NCI-H1417 treated with DMSO at 0.1 percent for 48 hours (cell line): ENCODE data around the gene CCDC137.
"Not testable (repeated sequence)": the region's sequence is repeated elsewhere in the genome, so short reads cannot be mapped to it uniquely, and the experiment has no call there.

Experiments used
- DNase-seq: peaks from one replicate; lab custom pipeline; 2025; lab: John Stamatoyannopoulos, UW

The CCDC137 gene

DNA sequence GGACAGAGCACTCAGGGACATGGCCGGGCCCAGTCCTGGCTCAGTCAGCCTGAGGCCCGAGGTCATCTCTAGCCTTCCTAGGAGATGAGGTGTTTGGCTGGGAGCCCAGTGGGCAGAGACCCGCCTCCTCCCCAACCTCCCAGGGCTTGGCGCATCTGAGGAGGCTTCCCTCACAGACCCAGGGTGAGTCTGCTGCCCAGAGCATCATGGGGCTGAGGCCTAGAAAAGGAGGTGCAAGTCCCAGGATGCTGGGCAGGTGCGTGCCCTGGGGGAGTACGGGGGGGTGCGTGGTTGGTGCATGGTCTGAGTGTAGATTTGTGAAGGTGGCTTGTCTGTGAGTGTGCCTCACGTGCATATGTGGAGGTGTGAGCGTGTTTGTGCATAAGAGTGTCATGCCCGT lies 14.8 kb upstream of the CCDC137 start:
- DNase-seq = no peak

DNA sequence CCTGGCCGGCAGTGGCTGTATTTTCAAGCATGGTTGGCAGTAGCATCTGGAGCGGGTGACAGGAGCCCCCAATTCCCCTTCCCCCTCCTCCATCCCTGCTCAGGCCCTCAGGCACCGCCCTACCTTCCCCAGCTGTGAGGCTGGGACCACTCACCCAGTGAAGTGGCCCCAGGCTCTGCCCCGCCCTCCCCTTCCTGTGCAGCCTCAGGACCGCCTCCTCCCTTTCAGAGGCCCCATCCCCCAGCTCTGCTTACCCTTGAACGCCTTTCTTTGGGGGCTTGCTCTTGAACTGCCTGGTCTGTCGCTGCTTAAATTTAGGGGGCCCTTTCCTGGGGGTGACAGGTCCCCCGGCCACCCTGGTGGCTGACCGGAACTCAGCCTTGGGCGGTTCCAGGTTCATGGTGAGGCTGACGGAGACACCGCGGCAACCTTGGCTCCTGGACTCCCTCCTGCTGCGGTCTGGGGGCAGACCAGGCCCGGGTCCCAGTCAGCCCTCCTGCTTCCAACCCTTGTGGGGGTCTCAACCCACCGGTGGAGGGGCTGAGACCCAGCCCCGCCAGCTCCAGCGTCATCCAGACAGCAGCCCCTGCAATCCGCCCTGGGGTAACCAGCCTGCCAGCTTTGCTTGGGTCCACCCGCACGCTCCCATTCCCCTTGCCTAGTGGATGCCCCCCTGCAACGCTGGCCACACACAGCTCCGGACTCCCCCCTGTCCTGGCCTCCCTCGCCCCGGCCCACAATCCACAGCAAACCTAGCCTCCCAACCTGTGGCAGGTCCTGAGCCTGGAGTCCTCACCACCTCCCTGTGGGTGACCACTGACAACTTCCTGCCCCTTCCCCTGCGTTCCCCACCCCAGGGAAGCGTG lies 13.4 kb upstream of the CCDC137 start:
- no peak for DNase-seq

- DNase-seq = no peak
Observed at GRCh38 chr17:81655378-81656117, 11.0 kb upstream of the CCDC137 start.

DNA sequence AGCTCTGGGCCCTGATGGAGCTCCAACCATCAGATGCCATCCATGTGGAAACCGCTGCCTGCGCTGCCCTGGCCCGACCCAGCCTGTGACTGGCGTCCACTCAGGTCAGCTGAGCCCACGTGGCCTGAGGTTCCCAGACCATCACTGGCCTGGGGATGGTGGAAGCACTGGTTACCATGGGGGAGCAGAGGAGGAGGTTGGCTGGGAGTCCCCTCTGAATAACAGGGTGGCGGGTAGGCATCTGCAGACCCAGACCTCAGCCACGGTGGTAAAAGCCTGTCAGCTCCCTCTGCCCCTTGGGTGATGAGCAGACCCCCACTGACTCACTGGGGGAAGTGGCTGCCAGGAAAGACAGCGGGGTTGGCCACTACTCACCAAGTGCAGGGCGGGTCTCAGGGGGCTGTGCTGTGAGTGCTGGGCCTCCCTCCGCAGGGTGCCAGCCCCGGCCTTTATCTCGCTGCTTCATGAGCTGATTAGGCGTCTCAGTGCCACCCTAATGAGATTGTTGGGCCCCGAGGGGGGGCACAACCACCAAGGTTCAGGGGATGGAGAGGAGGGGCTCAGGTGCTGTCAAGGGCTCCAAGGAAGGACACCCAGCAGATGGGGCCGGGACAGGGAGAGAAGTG lies 10.3 kb upstream of the CCDC137 start, which contains the start of gene PDE6G:
Gene PDE6G (minus strand): TSS at position 425 of the 626 bp plus-strand sequence. CDS start 3,237 bp downstream, outside the sequence.
- DNase-seq = no peak

- no peak for DNase-seq
Observed at GRCh38 chr17:81656835-81657234, 9.7 kb upstream of the CCDC137 start.

GRCh38 chr17:81659038-81659437 lies 7.5 kb upstream of the CCDC137 start:
- DNase-seq = no peak

DNA sequence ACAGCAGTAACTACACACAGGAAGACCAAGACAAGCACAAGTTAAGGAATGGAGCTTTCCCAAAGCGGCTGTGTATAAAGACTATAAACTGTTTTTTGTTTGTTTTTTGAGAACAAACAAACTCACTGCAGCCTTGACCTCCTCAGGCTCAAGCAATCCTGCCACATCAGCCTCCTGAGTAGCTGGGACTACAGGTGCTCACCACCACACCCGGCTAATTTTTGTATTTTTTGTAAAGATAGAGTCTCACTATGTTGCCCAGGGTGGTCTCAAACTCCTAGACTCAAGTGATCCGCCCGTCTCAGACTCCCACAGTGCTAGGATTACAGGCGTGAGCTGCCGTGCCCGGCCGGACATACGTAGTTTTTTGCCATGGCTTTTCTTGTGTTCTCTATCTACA lies 6.1 kb upstream of the CCDC137 start:
- no peak for DNase-seq

GRCh38 chr17:81662002-81662401 lies 4.5 kb upstream of the CCDC137 start:
- no peak for DNase-seq

GRCh38 chr17:81664051-81664470 lies 2.5 kb upstream of the CCDC137 start:
- no peak for DNase-seq

- DNase-seq = no peak
Observed at GRCh38 chr17:81665205-81666091, 1.1 kb upstream of the CCDC137 start.

DNA sequence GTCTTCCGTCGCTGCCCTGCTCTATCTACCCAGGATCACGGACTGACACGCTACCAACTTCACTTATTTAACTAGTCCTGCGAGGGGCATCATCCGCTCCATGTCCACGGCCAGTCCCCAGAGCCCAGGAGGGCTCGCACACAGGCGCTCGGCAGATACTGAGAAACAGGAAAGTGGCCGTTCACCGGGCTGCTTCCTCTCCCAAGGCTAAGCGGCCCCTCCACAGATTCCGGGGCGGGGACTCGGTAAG lies 520 bp upstream of the CCDC137 start:
- DNase-seq = no peak

- no peak for DNase-seq
Observed at GRCh38 chr17:81667754-81668153, 1.2 kb downstream of the CCDC137 start.

GRCh38 chr17:81672504-81672903 lies 6.0 kb downstream of the CCDC137 start:
- DNase-seq = no peak

DNA sequence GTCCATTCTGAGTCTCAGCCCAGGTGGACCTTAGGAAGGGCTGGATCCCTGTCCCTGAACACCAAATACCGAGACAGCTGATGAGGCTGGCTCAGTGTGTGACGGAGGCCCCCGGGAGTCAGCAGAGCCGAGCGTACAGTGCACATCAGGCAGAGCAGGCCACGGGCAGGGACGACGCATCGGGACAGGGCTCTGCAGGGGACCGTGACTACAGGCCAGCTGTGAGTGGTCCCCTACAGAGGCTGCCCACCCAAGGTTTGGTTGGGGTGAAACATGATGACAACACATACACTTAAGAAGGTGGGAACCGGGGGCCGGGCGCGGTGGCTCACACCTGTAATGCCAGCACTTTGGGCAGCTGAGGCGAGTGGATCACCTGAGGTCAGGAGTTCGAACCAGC lies 6.4 kb downstream of the CCDC137 start:
- DNase-seq = no peak

GRCh38 chr17:81673561-81674258 lies 7.2 kb downstream of the CCDC137 start:
- no peak for DNase-seq

GRCh38 chr17:81675515-81676221 lies 9.1 kb downstream of the CCDC137 start:
- DNase-seq = not testable (repeated sequence)

DNA sequence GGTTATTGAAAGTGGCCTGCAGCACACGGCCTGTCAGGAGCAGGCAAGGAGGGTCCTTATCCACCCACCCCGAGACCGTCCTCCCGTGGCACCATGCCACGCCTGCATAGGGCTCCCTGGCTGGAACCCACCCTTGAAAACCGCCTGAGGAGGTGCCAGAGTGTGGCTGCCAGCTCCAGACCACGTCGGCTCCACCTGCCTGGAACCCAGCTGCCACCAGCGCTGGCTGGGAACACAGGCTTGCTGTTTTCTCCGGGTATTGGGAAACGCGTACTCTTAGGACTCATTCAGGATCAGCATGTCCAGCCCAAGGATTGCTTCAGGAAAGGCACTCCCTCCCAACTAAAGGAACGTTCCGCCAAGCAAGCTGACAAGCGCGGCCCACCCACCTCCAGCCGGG lies 10.4 kb downstream of the CCDC137 start:
- no peak for DNase-seq

DNA sequence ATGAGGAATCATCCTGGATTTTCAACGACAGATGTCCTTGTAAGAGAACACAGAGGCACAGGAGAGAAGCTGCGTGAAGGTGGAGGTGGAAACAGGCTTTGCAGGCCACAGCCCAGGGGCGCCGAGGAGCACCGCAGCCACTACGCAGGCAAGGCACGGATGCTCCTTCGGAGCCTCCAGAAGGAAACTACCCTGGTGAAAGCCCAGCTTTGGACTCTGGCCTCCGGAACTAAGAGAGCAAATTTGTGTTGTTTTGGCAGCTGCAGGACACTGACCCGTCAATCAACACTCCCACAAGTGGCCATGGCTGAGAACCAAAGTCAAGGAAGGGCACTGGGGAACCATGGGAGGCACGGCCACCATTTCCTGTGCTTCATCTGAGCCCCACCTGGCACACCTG lies 13.6 kb downstream of the CCDC137 start:
- no peak for DNase-seq

GRCh38 chr17:81681672-81682071 lies 15.1 kb downstream of the CCDC137 start:
- DNase-seq = peak; percentile 49

DNA sequence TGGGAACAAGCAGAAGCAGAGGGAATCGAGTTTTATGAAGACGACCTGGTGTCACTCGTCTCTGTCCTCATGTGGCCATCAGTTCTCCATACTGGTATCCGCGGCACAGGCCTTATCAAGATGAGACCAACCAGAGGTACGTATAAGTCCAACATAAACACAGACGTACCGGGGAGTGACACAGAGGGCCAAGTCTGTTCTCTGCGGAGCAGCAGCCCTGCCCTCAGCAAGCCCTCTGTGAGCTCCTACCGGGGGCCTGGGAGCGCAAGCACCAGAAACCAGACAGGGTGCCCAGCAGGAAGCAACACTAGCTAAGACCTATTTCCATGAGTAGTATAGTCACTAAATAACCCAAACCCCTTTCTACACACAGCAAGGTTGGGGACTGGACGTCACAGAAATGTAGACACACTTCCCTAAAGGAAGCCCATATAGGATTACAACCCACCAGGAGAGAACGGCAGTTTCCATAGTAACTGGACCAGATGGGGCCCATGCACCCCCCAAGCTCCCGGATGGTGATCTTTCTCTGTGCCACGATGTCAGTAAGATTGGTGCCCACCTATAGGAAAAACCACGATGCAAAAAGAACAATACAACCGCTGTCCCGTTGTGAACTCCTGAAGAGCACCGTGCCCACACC lies 16.1 kb downstream of the CCDC137 start:
- DNase-seq = no peak
